CD8-positive, alpha-beta memory T cell (primary cell): ENCODE measurements around the gene TSHZ2. TPM values are rescaled to one million over a fixed set of nuclear protein-coding genes. Genes with fewer than 3 reads are reported as not detected.

ENCODE experiments used
- CTCF ChIA-PET: fragments of 350-600 bp; sonication (Branson Sonifier 250); formaldehyde crosslinking; loops from one replicate; lab custom pipeline; 2021; ENCODE audit warnings: antibody characterized with exemption; lab: Charles Lee
- POLR2A ChIA-PET: fragments of 350-600 bp; sonication (Branson Sonifier 250); formaldehyde crosslinking; loops from one replicate; lab custom pipeline; 2021; ENCODE audit warnings: antibody characterized with exemption; lab: Charles Lee
- DNase-seq, 5 donors: peaks; one replicate each; pipeline versions ENCODE4 v3.0.0 to v3.0.0-alpha.2; 2020 to 2022; ENCODE audit warnings: mixed read lengths in 1 of 5
- H3K27ac ChIP-seq: one replicate; pipeline ENCODE4 v1.7.0; 2013; ENCODE audit warnings: low read depth, mild to moderate bottlenecking, low read length, moderate library complexity
- H3K27me3 ChIP-seq: 2 replicates; pipeline ENCODE4 v1.7.0; 2013; ENCODE audit warnings: low read length, mild to moderate bottlenecking; ENCODE audit not compliant: insufficient read depth, poor library complexity, severe bottlenecking
- H3K36me3 ChIP-seq: 2 replicates; pipeline ENCODE4 v1.7.0; 2013; ENCODE audit warnings: mild to moderate bottlenecking, low read length, moderate library complexity; ENCODE audit not compliant: insufficient read depth
- H3K4me1 ChIP-seq: 2 replicates; pipeline ENCODE4 v1.7.0; 2013; ENCODE audit warnings: mild to moderate bottlenecking, low read length, moderate library complexity; ENCODE audit not compliant: insufficient read depth
- H3K4me3 ChIP-seq: 2 replicates; pipeline ENCODE4 v1.7.0; 2013; ENCODE audit warnings: mild to moderate bottlenecking, low read length
- H3K9me3 ChIP-seq: 2 replicates; pipeline ENCODE4 v1.7.0; 2013; ENCODE audit warnings: mild to moderate bottlenecking, low read length
- H3K27ac Mint-ChIP-seq, 8 donors: one replicate each; pipeline ENCODE4 v1.8.0; 2020 to 2021; ENCODE audit warnings: mixed read lengths in 8 of 8, mild to moderate bottlenecking in 6 of 8, inconsistent platforms in 3 of 8, moderate library complexity in 3 of 8
- H3K27me3 Mint-ChIP-seq, 2 donors: one replicate each; pipeline ENCODE4 v1.8.0; 2020 to 2021; ENCODE audit warnings: mixed read lengths in 2 of 2, mild to moderate bottlenecking in 1 of 2, moderate library complexity in 1 of 2
- H3K36me3 Mint-ChIP-seq, 3 donors: one replicate each; pipeline ENCODE4 v1.8.0; 2020 to 2021; ENCODE audit warnings: mixed read lengths in 3 of 3, inconsistent platforms in 1 of 3, mild to moderate bottlenecking in 1 of 3
- H3K4me1 Mint-ChIP-seq, 3 donors: one replicate each; pipeline ENCODE4 v1.8.0; 2020 to 2021; ENCODE audit warnings: mixed read lengths in 3 of 3, inconsistent platforms in 1 of 3, mild to moderate bottlenecking in 1 of 3
- H3K4me3 Mint-ChIP-seq, 7 donors: one replicate each; pipeline ENCODE4 v1.8.0; 2020 to 2021; ENCODE audit warnings: mixed read lengths in 7 of 7, mild to moderate bottlenecking in 6 of 7, moderate library complexity in 4 of 7, inconsistent platforms in 2 of 7
- H3K9me3 Mint-ChIP-seq, 5 donors: one replicate each; pipeline ENCODE4 v1.8.0; 2020 to 2022; ENCODE audit warnings: mixed read lengths in 5 of 5, mild to moderate bottlenecking in 3 of 5, moderate library complexity in 2 of 5, inconsistent platforms in 1 of 5
- polyA plus RNA-seq: library from polyadenylated mRNA; unstranded; fragments of 300-500 nt; fragmentation: Illumina TruSeq; gene quantifications from one replicate; pipeline ENCODE4 v1.2.3, GENCODE V29; 2021
- total RNA-seq, 2 experiments: library from RNA; stranded (reverse); gene quantifications; one replicate each; pipeline ENCODE4 v1.2.3, GENCODE V29; 2021

The TSHZ2 gene
- total and polyA plus RNA-seq, 3 experiments from 2014 or later = 0.10 to 1.6 (median 1.5) TPM

DNA sequence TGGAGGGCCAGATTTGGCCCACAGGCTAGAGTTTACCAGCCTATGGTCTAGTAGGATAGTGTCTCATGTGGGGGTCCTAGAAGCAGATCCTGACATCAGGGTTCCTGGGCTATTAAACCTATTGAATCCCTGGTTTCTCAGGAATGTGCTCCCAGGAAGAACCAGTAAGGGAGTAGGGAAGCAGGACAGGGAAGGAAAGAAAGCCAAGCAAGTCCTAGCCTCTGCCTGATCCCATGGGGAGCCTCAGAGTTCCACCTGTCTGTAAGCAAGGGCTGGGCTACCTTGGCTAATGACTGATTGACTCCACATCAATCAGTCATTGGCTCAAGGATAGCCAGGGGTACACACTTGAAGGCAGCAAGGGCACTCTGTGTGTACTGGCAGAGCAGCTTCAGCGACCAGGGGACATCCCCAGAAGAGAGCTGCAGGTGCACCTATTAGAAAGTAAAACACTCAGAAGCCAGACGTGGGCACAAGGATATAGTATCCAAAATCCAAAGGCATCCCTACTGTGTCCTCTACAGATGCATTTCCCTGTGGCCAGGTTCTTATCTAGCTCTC is 309.5 kb downstream of the TSHZ2 start:
- no peak for DNase-seq
- H3K4me1 Mint-ChIP-seq = no peaks in the 10 kb centered on the region
- Histone ChIP-seq H3K4me3 (no peak overlapping the region), H3K27me3 (no peaks in the 10 kb centered on the region), H3K36me3 (no peaks in the 10 kb centered on the region), H3K9me3 (no peaks in the 10 kb centered on the region), H3K27ac (no peak overlapping the region), H3K4me1 (no peaks in the 10 kb centered on the region)
- H3K9me3 Mint-ChIP-seq = no peaks in the 10 kb centered on the region
- H3K27me3 Mint-ChIP-seq = peaks cover 1 to 14% of the 10 kb centered on the region in 2 donors
- POLR2A ChIA-PET = no interaction called here
- no peak overlapping the region for H3K4me3 Mint-ChIP-seq
- H3K27ac Mint-ChIP-seq = no peak overlapping the region
- H3K36me3 Mint-ChIP-seq = peaks cover 0 to 1% (median 0%) of the 10 kb centered on the region in 3 donors
- CTCF ChIA-PET = no interaction called here

DNA sequence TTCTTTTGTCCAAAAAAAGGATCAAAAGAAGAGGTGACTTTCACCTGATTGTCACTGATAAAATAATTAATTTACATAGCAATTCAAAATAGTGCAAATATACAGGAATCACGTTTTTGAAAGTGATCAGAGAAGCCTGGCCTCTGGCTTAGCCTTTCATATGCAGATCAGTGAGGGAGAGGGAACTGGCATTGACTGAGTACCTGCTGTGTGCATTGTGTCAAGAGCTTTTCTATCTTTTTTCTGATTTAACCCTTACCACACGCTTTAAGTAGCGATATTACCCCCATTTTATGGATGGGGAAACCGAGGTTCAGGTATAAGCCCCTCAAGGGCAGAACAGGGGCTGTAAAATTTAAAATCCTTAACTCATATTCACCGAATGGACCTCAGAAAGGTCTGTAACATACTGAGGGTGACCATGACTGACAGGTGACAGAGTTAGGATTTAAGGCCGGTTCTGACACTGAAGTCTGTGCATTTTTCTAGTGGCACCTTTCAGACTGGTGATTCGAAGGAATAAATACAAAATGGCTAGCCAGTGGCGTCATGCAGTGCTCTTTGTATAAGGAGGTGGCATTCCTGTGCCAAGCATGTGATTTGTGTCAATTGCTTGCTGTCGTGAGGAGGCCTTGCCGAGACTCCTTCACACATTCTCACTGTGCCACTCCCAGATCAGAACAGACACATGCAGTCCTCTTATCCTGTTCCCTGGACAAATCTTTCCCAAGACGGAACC is 310.2 kb downstream of the TSHZ2 start:
- Mint-ChIP-seq H3K36me3 (peaks cover 0 to 1% (median 0%) of the 10 kb centered on the region in 3 donors), H3K27ac (no peak overlapping the region), H3K4me3 (no peak overlapping the region), H3K4me1 (no peaks in the 10 kb centered on the region), H3K9me3 (no peaks in the 10 kb centered on the region), H3K27me3 (peaks cover 1 to 17% of the 10 kb centered on the region in 2 donors)
- H3K27me3 ChIP-seq = no peaks in the 10 kb centered on the region
- no peaks in the 10 kb centered on the region for H3K4me1 ChIP-seq
- DNase-seq = no peak
- CTCF ChIA-PET = no interaction called here
- POLR2A ChIA-PET = no interaction called here
- no peak overlapping the region for H3K4me3 ChIP-seq
- H3K27ac ChIP-seq = no peak overlapping the region
- no peaks in the 10 kb centered on the region for H3K9me3 ChIP-seq
- H3K36me3 ChIP-seq = no peaks in the 10 kb centered on the region

DNA sequence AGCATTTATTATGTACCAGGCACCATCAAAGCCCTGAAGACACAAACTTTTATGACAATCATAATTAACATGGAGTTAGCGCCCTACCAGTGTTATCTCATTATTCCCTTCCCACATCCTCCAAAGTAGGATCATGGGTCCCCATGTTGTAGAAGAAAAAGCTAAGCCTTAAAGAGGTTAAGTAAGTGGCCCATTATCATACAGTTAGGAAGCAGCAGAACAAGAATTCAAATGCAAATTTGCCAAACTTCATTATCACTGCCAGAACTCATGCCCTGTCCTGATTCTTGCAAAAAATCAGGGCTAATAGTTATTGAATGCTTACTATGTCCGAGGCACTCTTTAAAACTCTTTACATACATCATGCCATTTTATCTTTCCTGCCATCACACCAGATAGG is 310.9 kb downstream of the TSHZ2 start:
- Histone ChIP-seq H3K4me3 (no peak overlapping the region), H3K9me3 (no peaks in the 10 kb centered on the region), H3K36me3 (no peaks in the 10 kb centered on the region), H3K27ac (no peak overlapping the region), H3K27me3 (no peaks in the 10 kb centered on the region), H3K4me1 (no peaks in the 10 kb centered on the region)
- POLR2A ChIA-PET = no interaction called here
- DNase-seq = no peak
- H3K4me1 Mint-ChIP-seq = no peaks in the 10 kb centered on the region
- H3K9me3 Mint-ChIP-seq = no peaks in the 10 kb centered on the region
- H3K27me3 Mint-ChIP-seq = peaks cover 1 to 19% of the 10 kb centered on the region in 2 donors
- CTCF ChIA-PET = no interaction called here
- no peak overlapping the region for H3K4me3 Mint-ChIP-seq
- no peak overlapping the region for H3K27ac Mint-ChIP-seq
- H3K36me3 Mint-ChIP-seq = peaks cover 0 to 1% (median 0%) of the 10 kb centered on the region in 3 donors

DNA sequence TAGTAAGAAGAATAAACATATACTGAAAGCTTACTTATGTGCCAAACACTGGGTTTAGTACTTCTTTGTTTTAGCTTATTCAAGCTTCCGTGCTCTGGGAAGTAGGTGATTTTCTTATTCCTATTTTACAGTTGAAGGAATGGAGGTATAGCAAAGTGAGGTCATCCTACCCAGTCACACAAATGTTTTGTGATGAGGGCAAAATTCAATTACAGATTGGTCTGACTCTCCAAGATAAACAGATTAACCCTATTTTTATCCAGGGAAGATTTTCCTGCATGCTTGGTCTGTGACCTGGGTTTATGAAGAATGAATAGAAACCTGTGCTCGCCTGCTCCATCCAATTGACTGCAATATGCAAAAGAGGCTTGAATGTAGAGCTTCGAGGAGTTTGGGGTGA is 311.4 kb downstream of the TSHZ2 start:
- no peaks in the 10 kb centered on the region for H3K4me1 Mint-ChIP-seq
- no peaks in the 10 kb centered on the region for H3K9me3 Mint-ChIP-seq
- POLR2A ChIA-PET = no interaction called here
- H3K27me3 ChIP-seq = no peaks in the 10 kb centered on the region
- H3K27ac ChIP-seq = no peak overlapping the region
- H3K4me1 ChIP-seq = no peaks in the 10 kb centered on the region
- no peak for DNase-seq
- H3K4me3 ChIP-seq = no peak overlapping the region
- H3K36me3 Mint-ChIP-seq = peaks cover 0 to 1% (median 0%) of the 10 kb centered on the region in 3 donors
- H3K9me3 ChIP-seq = no peaks in the 10 kb centered on the region
- CTCF ChIA-PET = no interaction called here
- H3K27ac Mint-ChIP-seq = no peak overlapping the region
- H3K27me3 Mint-ChIP-seq = peaks cover 1 to 22% of the 10 kb centered on the region in 2 donors
- H3K36me3 ChIP-seq = no peaks in the 10 kb centered on the region
- no peak overlapping the region for H3K4me3 Mint-ChIP-seq

DNA sequence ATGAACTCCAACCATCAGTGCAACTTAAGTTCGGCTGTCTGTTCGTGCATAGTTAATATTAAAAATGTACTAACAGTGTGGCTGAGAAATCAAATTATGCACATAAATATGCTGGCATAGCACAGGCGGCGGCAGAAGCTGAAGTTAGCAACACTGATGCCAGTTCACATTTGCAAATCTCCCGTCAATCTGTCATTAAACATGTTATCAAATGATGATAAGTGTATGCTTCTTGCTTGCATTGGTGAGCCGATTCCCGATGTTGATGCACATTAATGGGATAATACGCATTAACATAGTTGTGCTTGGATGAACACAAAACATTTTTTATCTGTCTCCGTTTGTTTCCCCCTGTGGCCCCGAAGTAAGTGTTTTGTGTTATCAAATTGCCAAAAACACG is 312.1 kb downstream of the TSHZ2 start:
- H3K4me1 ChIP-seq = no peaks in the 10 kb centered on the region
- no peaks in the 10 kb centered on the region for H3K27me3 ChIP-seq
- no peak overlapping the region for H3K27ac Mint-ChIP-seq
- H3K4me3 Mint-ChIP-seq = no peak overlapping the region
- no peaks in the 10 kb centered on the region for H3K9me3 Mint-ChIP-seq
- H3K4me1 Mint-ChIP-seq = no peaks in the 10 kb centered on the region
- peaks cover 1 to 27% of the 10 kb centered on the region in 2 donors for H3K27me3 Mint-ChIP-seq
- H3K36me3 ChIP-seq = no peaks in the 10 kb centered on the region
- ChIA-PET CTCF (no interaction called here), POLR2A (no interaction called here)
- H3K27ac ChIP-seq = no peak overlapping the region
- no peak for DNase-seq
- H3K36me3 Mint-ChIP-seq = peaks cover 0 to 1% (median 0%) of the 10 kb centered on the region in 3 donors
- no peaks in the 10 kb centered on the region for H3K9me3 ChIP-seq
- no peak overlapping the region for H3K4me3 ChIP-seq

DNA sequence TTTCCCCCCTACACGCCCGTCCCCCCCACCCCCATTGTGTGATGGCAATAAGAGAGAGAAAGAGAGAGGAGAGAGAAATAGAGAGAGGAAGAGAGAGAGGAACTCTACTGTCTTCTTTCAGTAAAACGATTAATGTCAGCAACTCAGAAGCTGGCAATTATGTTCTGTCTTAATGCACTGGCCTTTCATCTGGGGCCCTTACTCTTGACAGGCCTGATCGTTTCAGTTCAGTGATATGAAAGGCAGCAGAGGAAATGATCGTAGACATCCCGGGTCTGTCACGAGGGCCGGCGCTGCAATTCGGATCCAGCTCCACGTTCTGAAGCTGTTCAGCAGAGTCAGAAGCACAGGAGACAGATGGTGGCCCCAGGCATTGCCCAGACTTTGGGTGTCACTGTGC is 312.5 kb downstream of the TSHZ2 start:
- Mint-ChIP-seq H3K4me1 (no peaks in the 10 kb centered on the region), H3K9me3 (no peaks in the 10 kb centered on the region), H3K27me3 (peaks cover 1 to 30% of the 10 kb centered on the region in 2 donors), H3K27ac (no peak overlapping the region), H3K36me3 (peaks cover 0 to 4% (median 0%) of the 10 kb centered on the region in 3 donors), H3K4me3 (no peak overlapping the region)
- ChIA-PET CTCF (no interaction called here), POLR2A (no interaction called here)
- H3K9me3 ChIP-seq = no peaks in the 10 kb centered on the region
- no peaks in the 10 kb centered on the region for H3K27me3 ChIP-seq
- no peaks in the 10 kb centered on the region for H3K4me1 ChIP-seq
- H3K4me3 ChIP-seq = no peak overlapping the region
- no peak overlapping the region for H3K27ac ChIP-seq
- no peak for DNase-seq
- H3K36me3 ChIP-seq = no peaks in the 10 kb centered on the region

DNA sequence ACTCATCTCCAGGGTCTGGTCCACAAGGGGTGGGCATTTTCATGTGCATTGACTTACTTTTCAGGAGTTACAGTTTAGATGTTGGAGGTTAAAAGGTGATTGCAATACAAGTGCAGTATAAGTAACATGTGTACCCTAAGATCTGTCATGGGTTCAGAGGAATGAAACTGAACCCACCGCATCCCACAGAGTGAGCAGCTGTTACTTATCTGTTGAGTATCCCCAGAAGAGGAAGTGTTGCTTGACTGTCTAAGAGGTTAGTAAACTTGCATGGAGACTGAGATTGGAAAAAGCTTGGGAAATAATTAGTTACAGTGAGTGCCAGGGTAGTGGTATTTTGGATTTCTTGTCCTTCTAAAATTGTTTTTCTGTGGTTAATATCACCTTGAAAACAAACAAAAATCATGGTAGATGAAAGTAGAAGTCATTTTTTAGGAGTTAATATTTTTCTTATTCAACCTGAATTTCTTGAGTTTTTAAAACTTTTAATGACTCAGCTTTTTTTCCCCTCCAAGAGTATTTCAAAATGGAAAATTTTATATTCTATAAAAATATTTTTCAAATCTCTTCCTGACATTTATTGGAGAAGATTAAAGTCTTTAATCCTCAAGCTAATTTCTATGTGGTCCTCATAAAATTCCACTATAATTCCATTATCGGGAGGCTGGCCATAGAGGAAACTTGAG is 315.3 kb downstream of the TSHZ2 start:
- Histone ChIP-seq H3K36me3 (no peaks in the 10 kb centered on the region), H3K27ac (no peak overlapping the region), H3K9me3 (no peaks in the 10 kb centered on the region), H3K4me1 (no peaks in the 10 kb centered on the region), H3K27me3 (no peaks in the 10 kb centered on the region), H3K4me3 (no peak overlapping the region)
- H3K36me3 Mint-ChIP-seq = peaks cover 0 to 4% (median 0%) of the 10 kb centered on the region in 3 donors
- no peaks in the 10 kb centered on the region for H3K9me3 Mint-ChIP-seq
- DNase-seq = no peak
- H3K4me1 Mint-ChIP-seq = no peaks in the 10 kb centered on the region
- no peak overlapping the region for H3K4me3 Mint-ChIP-seq
- peaks cover 11 to 46% of the 10 kb centered on the region in 2 donors for H3K27me3 Mint-ChIP-seq
- H3K27ac Mint-ChIP-seq = no peak overlapping the region
- POLR2A ChIA-PET = interaction anchor here (0.6 kb wide), 1 partner anchor 64 kb away, joined by 5 read pairs; no protein-coding TSS in a partner anchor
- CTCF ChIA-PET = no interaction called here

DNA sequence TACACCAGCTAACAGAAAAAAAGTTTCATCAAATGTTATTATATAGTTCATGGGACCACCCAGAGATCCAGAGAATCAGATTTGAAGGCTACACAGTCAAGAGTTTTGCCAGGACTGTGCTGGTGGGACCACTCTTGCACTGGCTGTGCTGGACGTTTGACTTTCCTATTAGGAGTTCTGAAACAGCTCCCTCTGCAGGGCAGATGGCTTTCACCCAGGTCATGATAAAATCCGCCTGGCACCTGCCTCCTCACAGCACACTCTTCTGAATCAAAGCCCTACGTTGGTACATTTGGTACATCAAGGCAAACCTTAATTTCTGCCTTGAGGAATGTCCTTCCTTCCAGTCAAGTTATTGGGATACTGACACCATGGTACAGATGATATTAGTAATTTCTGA is 319.4 kb downstream of the TSHZ2 start:
- H3K27ac Mint-ChIP-seq = no peak overlapping the region
- no peaks in the 10 kb centered on the region for H3K9me3 Mint-ChIP-seq
- peaks cover 0 to 3% (median 0%) of the 10 kb centered on the region in 3 donors for H3K36me3 Mint-ChIP-seq
- H3K4me3 Mint-ChIP-seq = no peak overlapping the region
- Histone ChIP-seq H3K4me1 (no peaks in the 10 kb centered on the region), H3K4me3 (no peak overlapping the region), H3K27me3 (no peaks in the 10 kb centered on the region), H3K27ac (no peak overlapping the region), H3K36me3 (no peaks in the 10 kb centered on the region), H3K9me3 (no peaks in the 10 kb centered on the region)
- ChIA-PET CTCF (no interaction called here), POLR2A (no interaction called here)
- DNase-seq = no peak
- H3K4me1 Mint-ChIP-seq = no peaks in the 10 kb centered on the region
- H3K27me3 Mint-ChIP-seq = peaks cover 13 to 47% of the 10 kb centered on the region in 2 donors
